Loucy (cell line): ENCODE results near the gene PRKAR1A.

Experiments
- EZH2phosphoT487 ChIP-seq: fragments of 200-600 bp; IDR thresholded peaks from 2 replicates; pipeline ENCODE4 v1.6.1; 2018; ENCODE audit warnings: antibody characterized with exemption, mild to moderate bottlenecking, moderate library complexity, borderline replicate concordance
- TF ChIP-seq, protein P1 (sequence below): fragments of 200-600 bp; sonication (generic); conservative IDR thresholded peaks from 2 replicates; pipeline ENCODE4 v1.5.1; 2014; ENCODE audit warnings: mild to moderate bottlenecking, antibody characterized with exemption, low read length

DNA sequence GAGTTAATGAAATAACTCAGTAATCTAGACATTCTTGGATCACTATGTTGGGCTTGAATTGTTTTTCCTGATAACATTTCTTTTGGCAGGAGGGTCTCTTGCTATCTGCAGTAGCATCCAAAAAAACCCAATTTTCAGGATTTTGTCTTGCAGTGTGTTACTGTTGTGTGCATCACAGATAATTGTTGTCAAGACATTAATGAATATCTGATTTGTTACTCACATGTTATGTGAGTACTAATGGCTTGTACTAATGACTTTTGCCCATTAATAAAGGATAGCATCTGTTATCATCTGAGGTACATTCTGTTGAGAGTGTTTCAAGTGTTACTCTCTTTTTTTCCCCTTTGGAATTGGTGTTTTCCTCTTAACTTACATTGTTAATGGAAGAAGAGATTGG, 10.0 kb downstream of the PRKAR1A start:
- TF ChIP-seq, protein P1, sequence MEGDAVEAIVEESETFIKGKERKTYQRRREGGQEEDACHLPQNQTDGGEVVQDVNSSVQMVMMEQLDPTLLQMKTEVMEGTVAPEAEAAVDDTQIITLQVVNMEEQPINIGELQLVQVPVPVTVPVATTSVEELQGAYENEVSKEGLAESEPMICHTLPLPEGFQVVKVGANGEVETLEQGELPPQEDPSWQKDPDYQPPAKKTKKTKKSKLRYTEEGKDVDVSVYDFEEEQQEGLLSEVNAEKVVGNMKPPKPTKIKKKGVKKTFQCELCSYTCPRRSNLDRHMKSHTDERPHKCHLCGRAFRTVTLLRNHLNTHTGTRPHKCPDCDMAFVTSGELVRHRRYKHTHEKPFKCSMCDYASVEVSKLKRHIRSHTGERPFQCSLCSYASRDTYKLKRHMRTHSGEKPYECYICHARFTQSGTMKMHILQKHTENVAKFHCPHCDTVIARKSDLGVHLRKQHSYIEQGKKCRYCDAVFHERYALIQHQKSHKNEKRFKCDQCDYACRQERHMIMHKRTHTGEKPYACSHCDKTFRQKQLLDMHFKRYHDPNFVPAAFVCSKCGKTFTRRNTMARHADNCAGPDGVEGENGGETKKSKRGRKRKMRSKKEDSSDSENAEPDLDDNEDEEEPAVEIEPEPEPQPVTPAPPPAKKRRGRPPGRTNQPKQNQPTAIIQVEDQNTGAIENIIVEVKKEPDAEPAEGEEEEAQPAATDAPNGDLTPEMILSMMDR = no peak
- no peak for TF ChIP-seq EZH2phosphoT487
